Keratinocyte (primary cell): ENCODE data around the gene NYNRIN. TPM values are rescaled to one million over a fixed set of nuclear protein-coding genes. Genes with fewer than 3 reads are reported as not detected.

Experiments
- DNase-seq: peaks from one replicate; pipeline ENCODE4 v3.0.0-alpha.2; 2011; ENCODE audit warnings: low read depth, missing footprints, low spot score
- FAIRE-seq: peaks from 2 replicates; lab custom pipeline; 2011; peaks lifted over from hg19 to GRCh38; lab: Jason Lieb, UNC
- H2AFZ ChIP-seq: 2 replicates; pipeline ENCODE4 v1.6.0; 2012; ENCODE audit warnings: low read length, control low read depth, inconsistent platforms; ENCODE audit not compliant: control insufficient read depth
- H3K27ac ChIP-seq: 2 replicates; pipeline ENCODE4 v1.5.1; 2011; ENCODE audit warnings: low read length; ENCODE audit not compliant: control insufficient read depth, insufficient read depth
- H3K27me3 ChIP-seq: 3 replicates; pipeline ENCODE4 v1.6.0; 2011; ENCODE audit warnings: low read length; ENCODE audit not compliant: control insufficient read depth, insufficient read depth; ENCODE audit errors: extremely low read depth
- H3K36me3 ChIP-seq, 2 experiments: 2 replicates in 1 of 2; 3 replicates in 1 of 2; pipeline ENCODE4 v1.5.1; 2011; ENCODE audit warnings: low read length in 2 of 2, mild to moderate bottlenecking in 1 of 2; ENCODE audit not compliant: control insufficient read depth in 2 of 2, insufficient read depth in 2 of 2; ENCODE audit errors: extremely low read depth in 1 of 2
- H3K4me1 ChIP-seq: 3 replicates; pipeline ENCODE4 v1.5.1; 2011; ENCODE audit warnings: low read length; ENCODE audit not compliant: control insufficient read depth, insufficient read depth; ENCODE audit errors: extremely low read depth
- H3K4me2 ChIP-seq: 3 replicates; pipeline ENCODE4 v1.6.0; 2011; ENCODE audit warnings: low read depth, low read length; ENCODE audit not compliant: control insufficient read depth, insufficient read depth; ENCODE audit errors: extremely low read depth
- H3K4me3 ChIP-seq, 3 experiments: fragments of 200-600 bp in 1 of 3; sonication (generic) in 1 of 3; 2 replicates in 2 of 3; 3 replicates in 1 of 3; pipeline ENCODE4 v1.5.1; 2011 to 2016; ENCODE audit warnings: low read length in 3 of 3, mild to moderate bottlenecking in 3 of 3, control low read depth in 2 of 3, inconsistent platforms in 1 of 3, low read depth in 1 of 3, mixed read lengths in 1 of 3, mixed run types in 1 of 3, moderate library complexity in 1 of 3; ENCODE audit not compliant: control insufficient read depth in 2 of 3, insufficient read depth in 2 of 3; ENCODE audit errors: extremely low read depth in 1 of 3
- H3K79me2 ChIP-seq: 2 replicates; pipeline ENCODE4 v1.6.0; 2012; ENCODE audit warnings: low read length; ENCODE audit not compliant: control insufficient read depth, insufficient read depth
- H3K9ac ChIP-seq: 3 replicates; pipeline ENCODE4 v1.6.0; 2011; ENCODE audit warnings: low read length; ENCODE audit not compliant: control insufficient read depth, insufficient read depth; ENCODE audit errors: extremely low read depth
- H3K9me1 ChIP-seq: 3 replicates; pipeline ENCODE4 v1.6.0; 2011; ENCODE audit warnings: low read length; ENCODE audit not compliant: control insufficient read depth, insufficient read depth; ENCODE audit errors: extremely low read depth
- H3K9me3 ChIP-seq: 2 replicates; pipeline ENCODE4 v1.5.1; 2012; ENCODE audit warnings: low read depth, low read length; ENCODE audit not compliant: control insufficient read depth
- H4K20me1 ChIP-seq: 3 replicates; pipeline ENCODE4 v1.6.0; 2011; ENCODE audit warnings: low read length; ENCODE audit not compliant: control insufficient read depth, insufficient read depth; ENCODE audit errors: extremely low read depth
- EZH2 ChIP-seq: IDR thresholded peaks from one replicate; pipeline ENCODE4 v1.6.1; 2012; ENCODE audit warnings: inconsistent platforms, mild to moderate bottlenecking, low read length, moderate library complexity
- dilution Hi-C: fragments of 300-500 bp; cut with MboI; formaldehyde crosslinking; loops from one replicate; pipeline ENCODE4 v1.7.0; 2020; ENCODE audit warnings: low sequenced_read_pairs; ENCODE audit not compliant: extremely low pct_ligation_motif_present
- polyA plus RNA-seq, 5 experiments: library from polyadenylated mRNA; depleted of rRNA in 3 of 5; stranded (reverse) in 3 of 5; stranded (forward) in 1 of 5; unstranded in 1 of 5; fragments of >200 nt; gene quantifications; 1 replicate in 1 of 5; 2 replicates in 3 of 5; 3 replicates in 1 of 5; pipeline versions ENCODE4 v1.2.1 to v1.2.3, GENCODE V29; 2011 to 2012; ENCODE audit warnings: missing spikeins in 2 of 5, low read depth in 1 of 5, low replicate concordance in 1 of 5
- TF ChIP-seq, protein P1 (sequence below), 3 experiments: IDR thresholded peaks in 1 of 3; conservative IDR thresholded peaks in 1 of 3; optimal IDR thresholded peaks in 1 of 3; 2 replicates in 2 of 3; 3 replicates in 1 of 3; pipeline versions ENCODE3 to v1.5.1; 2011; ENCODE audit warnings: low read length in 3 of 3, mild to moderate bottlenecking in 3 of 3, moderate library complexity in 2 of 3, control low read depth in 1 of 3, inconsistent platforms in 1 of 3; ENCODE audit not compliant: insufficient read depth in 2 of 3; ENCODE audit errors: extremely low read depth in 1 of 3

NYNRIN gene
- polyA plus RNA-seq, 1 donor (not counting 4 experiments of a cell fraction or from before 2014, with no cell fraction given): 4.9 TPM

DNA sequence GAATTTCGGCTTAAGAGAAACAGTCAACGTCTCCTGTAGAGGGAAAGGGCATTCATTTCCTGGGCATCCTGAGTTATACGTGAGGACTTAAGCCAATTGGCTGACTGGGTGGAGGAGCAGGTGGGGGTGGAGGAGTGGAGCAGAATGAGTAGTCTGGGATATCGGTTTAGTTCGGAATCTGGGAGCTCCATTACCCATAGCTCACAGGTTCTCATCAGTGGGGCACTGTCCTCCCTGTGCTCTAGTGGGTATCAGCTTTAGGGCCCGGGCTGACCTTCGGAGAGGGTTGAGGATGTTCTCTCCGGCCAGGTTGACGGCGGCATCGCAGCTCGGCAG lies 43.1 kb downstream of the NYNRIN start:
- FAIRE-seq (no peak), DNase-seq (no peak)
- H3K36me3 ChIP-seq: peaks cover 29 to 51% of the 10 kb centered on the region in 2 experiments
- H2AFZ ChIP-seq: peak overlapping the region; percentile 85
- H3K79me2 ChIP-seq: peaks cover 21% of the 10 kb centered on the region
- no peaks in the 10 kb centered on the region for H4K20me1 ChIP-seq
- dilution Hi-C loops: no loop called here
- H3K9me1 ChIP-seq: no peaks in the 10 kb centered on the region
- TF ChIP-seq, protein P1, sequence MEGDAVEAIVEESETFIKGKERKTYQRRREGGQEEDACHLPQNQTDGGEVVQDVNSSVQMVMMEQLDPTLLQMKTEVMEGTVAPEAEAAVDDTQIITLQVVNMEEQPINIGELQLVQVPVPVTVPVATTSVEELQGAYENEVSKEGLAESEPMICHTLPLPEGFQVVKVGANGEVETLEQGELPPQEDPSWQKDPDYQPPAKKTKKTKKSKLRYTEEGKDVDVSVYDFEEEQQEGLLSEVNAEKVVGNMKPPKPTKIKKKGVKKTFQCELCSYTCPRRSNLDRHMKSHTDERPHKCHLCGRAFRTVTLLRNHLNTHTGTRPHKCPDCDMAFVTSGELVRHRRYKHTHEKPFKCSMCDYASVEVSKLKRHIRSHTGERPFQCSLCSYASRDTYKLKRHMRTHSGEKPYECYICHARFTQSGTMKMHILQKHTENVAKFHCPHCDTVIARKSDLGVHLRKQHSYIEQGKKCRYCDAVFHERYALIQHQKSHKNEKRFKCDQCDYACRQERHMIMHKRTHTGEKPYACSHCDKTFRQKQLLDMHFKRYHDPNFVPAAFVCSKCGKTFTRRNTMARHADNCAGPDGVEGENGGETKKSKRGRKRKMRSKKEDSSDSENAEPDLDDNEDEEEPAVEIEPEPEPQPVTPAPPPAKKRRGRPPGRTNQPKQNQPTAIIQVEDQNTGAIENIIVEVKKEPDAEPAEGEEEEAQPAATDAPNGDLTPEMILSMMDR (optimal IDR thresholded peaks at IDR 0.05 in 1 of 3, IDR thresholded peaks at IDR 0.05 in 1 of 3, conservative IDR thresholded peaks at IDR 0.05 in 1 of 3; ENCODE audit: extremely low read depth in 1 of 3, insufficient read depth in 2 of 3, low read length in 3 of 3): no peak
- no peaks in the 10 kb centered on the region for H3K9me3 ChIP-seq
- peak overlapping the region; percentile 61 to 97 (median 69) for H3K4me3 ChIP-seq
- H3K27me3 ChIP-seq: no peaks in the 10 kb centered on the region
- H3K27ac ChIP-seq: peak overlapping the region; percentile 90
- H3K4me1 ChIP-seq: peaks cover 12% of the 10 kb centered on the region
- peak overlapping the region; percentile 74 for H3K4me2 ChIP-seq
- peak overlapping the region; percentile 90 for H3K9ac ChIP-seq

DNA sequence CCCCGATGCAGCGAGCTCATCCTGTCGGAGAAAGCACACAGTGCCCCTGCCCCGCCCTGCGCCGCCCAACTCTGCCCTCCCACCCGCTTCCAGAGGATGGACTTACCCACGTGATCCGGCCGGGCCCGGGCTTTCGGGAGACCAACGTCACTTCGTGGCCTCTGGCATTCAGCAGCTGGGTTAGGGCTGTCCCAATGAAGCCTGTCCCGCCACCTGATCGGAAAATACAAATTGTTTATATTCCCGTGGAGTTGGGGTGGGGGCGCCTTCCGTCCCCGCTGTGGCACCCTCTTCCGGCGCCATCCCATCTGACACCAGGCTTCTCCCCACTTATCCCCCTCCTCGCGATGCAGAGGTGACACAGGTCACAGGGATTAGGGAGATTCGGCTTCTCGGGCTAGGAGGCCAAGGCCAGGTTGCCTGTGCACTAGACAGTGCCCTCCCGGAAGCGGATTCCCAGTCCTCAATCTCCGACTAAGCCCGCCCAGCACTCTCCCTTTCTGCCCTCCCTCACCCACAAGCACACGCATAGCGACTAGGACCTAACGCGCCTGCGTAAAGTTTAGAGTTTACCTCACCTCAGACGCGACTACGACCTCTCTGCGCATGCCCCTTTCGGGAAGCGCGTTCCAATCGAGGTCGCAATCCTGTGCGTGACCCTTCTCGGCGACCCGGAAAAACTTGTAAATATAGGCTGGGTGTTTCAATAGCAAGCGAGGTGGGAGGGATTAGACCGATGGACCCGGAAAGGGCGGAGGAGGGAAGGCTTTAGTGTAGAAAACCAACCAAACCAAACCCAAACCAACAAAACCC lies 43.6 kb downstream of the NYNRIN start, which contains the start of gene SDR39U1:
SDR39U1 (minus strand) TSS at position 537 of the 813 bp plus-strand sequence; CDS start at position 530, 7 bp downstream.
- Histone ChIP-seq H3K79me2 (peaks cover 21% of the 10 kb centered on the region), H4K20me1 (no peaks in the 10 kb centered on the region), H3K9me3 (no peaks in the 10 kb centered on the region), H2AFZ (peak within 1 kb of the TSS; percentile 86), H3K4me2 (peak within 1 kb of the TSS; percentile 97), H3K9me1 (no peaks in the 10 kb centered on the region), H3K27me3 (no peaks in the 10 kb centered on the region), H3K9ac (peak within 1 kb of the TSS; percentile 90), H3K27ac (peak within 1 kb of the TSS; percentile 90), H3K36me3 (peaks cover 23 to 45% of the 10 kb centered on the region in 2 experiments), H3K4me3 (peak within 1 kb of the TSS; percentile 69 to 98 (median 97)), H3K4me1 (peaks cover 12% of the 10 kb centered on the region)
- FAIRE-seq (peak; percentile 88), DNase-seq (peak; percentile 91)
- dilution Hi-C loops: no loop called here
- no peak for TF ChIP-seq EZH2
- TF ChIP-seq, protein P1 (optimal IDR thresholded peaks at IDR 0.05 in 1 of 3, IDR thresholded peaks at IDR 0.05 in 1 of 3, conservative IDR thresholded peaks at IDR 0.05 in 1 of 3; ENCODE audit: extremely low read depth in 1 of 3, insufficient read depth in 2 of 3, low read length in 3 of 3): no peak
